NK-92 treated with Interleukin-12 subunit alpha and Interleukin-12 subunit beta, amount 100 ng/mL, for 24 hours (cell line): ENCODE data around the gene RGS6.
A peak's percentile ranks its signal among the peaks of the same experiment; 100 is the strongest.

Experiments used
- DNase-seq: peaks from one replicate; lab custom pipeline; 2025; lab: John Stamatoyannopoulos, UW

Gene RGS6

DNA sequence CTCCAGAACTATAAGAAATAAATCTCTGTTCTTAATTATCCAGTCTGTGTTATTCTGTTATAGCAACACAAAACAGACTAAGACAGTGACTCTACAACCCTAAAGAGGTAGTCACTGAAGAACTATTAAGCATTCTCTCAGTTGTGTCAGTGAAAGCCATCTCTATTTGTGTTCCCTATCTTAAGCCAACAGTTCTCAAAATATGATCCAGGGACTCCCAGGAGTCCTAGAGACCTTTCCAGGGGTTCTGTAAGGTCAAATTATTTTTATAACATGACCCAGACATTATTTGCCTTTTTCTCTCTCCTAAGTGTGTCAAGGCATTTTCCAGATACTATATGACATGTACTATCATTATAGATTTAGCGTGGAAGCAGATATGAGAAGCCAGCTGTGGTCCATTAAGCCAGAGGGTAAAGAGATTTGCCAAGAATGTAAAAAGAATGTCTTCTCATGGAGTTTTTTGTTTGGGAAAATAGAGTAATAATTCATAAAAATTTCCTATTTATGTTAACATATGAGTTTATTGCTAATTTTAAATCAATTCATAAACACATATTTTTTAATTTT is 315.8 kb downstream of the RGS6 start:
- no peak for DNase-seq

DNA sequence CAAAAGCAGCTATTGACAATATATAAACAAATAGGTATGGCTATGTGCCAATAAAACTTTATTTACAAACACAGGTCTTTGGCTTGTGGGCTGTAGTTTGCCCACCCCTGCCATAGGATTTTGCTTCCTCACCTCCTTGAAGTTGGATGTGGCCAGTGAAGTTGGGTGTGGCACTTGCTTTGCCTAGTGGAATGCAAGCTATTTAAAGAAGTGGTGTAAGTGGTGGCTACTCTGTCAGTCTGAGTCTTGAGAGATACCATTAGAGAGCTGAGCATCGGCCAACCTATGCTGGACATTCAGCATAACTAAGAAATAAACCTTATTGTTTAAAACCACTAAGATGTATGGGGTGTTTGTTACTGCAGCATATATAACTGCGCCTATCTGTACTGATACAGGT is 321.3 kb downstream of the RGS6 start:
- DNase-seq = no peak

DNA sequence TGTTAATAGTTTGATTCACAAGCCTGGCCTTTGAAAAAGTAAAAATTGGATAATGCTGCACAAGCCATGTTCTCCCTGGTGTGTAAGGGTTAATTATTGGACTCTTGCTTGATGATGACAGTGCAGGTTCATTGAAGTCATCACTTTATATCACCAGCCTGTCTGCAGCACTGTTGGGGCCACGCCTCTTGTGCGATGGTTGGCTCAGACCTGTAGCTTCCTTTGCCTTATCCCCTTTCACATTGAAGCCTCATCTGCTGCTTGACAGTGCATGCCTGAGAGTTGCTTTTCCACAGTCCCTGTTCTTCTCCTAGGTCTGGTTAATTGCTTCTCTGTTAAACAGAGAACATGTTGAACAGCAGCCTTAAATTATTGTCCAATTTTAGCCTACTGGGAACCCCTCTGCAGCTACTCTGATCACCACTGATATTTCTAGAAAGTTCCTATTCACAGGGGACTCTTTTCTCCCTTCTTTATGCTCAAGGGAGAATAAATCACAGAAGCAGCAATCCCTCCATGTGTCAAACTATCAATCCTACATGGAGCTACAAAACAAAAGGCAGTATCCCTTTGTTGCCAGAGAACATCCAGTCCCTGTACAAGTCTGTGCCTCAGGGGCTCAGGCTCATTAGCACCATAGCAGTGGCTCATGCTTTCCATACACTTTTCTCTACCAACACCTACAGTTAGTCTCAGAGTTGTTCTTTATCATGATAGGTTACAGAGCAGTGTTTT is 322.1 kb downstream of the RGS6 start:
- no peak for DNase-seq

DNA sequence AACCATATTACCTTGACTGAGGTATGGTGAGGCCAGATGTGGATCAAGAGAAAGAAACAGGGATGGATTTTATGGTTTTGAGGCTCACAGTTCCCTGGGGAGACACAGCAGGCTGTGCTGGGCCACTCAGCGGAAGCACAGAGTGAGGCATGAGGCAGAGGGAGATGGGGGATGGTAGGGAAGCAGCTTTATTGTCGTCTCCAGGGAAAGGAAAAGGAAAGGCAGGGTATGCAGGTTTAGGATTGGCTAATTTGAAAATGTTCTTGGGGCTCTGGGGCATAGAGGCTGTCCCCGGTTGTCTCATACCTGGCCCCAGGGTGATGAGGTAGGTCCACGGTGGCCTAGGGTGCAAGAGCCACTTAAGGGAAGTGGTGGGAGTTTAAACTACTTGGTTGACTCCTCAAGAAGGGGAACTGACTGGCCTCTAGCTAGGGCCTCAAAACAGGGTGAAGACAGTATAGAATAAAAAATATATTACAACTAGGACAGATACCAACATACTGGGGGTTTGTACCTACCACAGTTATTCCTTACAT is 322.8 kb downstream of the RGS6 start:
- no peak for DNase-seq

DNA sequence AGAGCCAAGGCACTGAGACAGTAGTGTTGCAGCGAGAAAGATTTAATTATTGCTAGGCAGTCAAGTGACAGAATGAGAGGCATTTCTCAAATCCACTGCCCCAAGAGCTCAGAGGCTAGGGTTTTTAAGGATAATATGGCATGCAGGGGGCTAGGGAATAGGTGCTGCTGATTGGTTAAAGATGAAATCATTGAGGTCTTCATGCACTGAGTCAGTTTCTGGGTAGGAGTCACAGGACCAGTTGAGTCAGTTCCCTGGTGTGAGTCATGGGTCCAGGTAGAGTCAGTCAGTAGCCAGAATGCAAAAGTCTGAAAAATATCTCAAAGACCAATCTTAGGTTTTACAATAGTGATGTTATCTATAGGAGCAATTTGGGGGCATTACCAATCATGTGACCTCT is 323.8 kb downstream of the RGS6 start:
- DNase-seq = peak; percentile 25

DNA sequence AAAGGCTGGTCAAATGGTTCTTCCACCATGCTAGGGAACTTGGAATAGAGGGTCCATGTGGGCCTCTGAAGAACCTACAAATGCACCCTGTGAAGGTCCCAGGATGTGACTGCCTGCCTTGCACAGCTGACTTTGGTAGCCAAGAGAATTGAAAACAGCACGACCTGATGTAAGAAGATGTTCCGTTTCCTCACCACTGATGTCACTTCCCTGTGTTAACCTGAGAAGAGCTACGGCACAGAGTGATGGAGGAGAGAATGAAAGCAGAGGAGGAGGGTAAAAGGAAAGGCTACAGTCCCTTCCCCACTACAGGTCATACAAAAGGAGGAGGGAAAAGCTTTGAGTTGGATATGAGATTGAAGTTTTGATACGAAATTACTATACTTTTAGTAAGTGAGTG is 328.8 kb downstream of the RGS6 start:
- DNase-seq = no peak

DNA sequence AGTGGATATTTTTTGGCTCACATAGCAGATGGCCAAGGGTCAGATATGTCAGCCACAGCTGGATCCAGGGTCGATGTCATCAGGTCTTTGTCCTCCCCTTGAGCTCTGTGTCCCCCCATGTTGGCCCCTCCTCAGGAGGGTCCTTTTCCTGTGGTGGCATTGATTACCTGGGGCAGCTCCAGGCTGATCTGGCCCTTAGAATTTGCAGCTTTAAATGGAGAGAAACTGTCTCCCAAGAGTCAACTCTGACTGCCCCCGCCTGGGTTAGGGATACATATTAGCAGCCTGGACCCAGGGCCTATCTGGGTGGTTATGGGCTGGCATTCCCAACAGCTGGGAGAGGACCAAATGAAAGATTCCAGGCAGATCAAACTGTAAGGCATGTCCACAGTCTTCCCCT is 330.5 kb downstream of the RGS6 start:
- no peak for DNase-seq

DNA sequence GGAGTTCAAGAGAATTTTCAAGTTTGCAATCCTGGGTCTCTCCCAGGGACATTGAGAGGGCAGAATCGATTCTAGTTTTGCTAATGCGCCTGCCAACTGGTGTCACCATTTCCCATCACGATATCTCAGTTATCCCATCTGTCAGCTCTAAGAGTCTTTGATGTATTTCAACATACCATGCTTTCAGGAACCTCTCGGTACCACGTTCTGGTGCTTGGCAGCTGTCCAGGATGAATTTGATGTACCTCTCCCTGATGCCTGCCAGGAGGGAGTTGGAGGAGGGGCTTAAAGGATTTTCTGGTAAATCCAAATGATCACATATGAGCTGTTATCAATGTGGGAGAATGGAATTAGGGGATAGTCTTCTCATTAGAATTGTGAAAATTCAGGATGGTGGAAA is 332.5 kb downstream of the RGS6 start:
- no peak for DNase-seq

DNA sequence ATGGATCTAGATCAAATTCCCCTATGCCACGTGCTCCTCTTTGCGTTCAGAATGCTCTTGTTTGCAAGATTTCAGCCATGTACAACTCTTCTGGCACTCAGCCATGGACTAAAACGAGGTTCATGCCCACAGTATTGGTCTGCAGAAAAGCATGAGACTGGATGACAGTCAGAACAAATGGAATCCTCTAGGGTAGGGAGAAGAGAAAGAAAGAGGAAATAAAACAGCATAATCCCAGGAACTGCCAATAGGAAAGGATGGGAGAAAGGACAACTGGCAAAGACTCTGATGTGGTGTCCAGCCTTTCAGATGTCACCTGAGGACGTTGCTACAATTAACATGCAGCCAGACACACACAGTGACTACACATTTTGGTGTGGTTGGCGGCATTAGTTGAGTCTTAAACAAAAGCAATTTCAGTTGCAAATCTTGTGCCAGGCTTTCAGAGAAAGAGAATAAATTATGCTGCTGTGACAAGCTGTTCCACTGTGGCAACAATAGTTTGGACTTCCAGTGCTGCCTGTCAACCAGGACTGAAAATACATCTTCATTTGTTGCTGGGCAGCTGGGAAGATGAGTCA is 338.0 kb downstream of the RGS6 start:
- no peak for DNase-seq

DNA sequence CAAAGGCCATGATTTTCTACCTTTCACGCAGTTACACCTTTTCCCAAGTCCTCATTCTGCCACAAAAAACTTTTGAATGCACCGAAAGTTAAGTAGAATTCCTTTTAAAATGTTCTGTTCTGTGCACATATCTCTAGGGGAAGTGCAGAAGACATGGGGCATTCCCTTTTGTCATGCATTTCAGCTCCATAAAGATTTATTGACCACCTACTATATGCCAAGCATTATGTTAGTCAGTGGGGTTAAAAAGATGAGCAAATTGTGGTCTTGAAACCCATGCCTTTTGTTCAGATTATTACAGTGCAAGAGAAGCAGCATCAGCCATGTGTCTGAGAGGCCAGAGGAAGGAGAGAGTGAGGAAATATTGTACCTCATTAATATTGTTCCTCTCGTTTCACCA is 338.5 kb downstream of the RGS6 start:
- DNase-seq = no peak

DNA sequence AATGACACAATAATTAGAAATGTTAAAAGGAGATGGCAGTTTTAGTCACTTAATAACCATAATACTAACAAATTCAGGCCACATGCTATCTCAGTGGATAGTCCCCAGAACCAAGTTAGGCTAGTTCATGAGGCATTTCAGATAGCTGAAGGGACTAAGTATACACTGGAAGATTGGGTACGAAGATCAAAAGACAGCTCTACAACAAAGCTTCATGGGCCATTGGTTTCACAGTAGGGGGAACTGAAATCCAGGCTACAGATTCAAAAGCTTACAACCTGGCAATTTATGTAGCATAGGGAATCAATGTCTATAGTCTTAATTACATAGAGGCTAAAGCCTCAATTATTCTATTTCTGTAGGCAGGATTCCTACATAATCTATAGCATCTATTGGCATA is 343.0 kb downstream of the RGS6 start:
- DNase-seq = no peak

DNA sequence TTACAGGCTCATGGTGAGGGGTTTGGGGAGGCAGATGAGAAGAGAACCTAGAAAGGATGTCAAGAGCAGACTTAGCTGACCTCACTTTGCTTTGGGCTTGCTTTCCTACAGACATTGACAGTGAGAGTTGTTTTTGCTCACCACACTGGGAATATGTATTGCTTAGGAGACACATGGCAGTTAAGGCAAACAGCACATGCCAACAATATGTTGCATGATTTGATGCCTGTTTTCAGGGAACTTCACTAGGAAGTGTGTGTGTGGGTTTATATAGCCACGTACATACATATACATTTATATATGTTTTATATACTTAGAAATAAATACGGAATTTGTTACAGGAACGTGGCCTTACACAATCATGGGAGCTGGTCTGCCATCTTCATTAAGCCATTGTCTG is 346.1 kb downstream of the RGS6 start:
- no peak for DNase-seq

DNA sequence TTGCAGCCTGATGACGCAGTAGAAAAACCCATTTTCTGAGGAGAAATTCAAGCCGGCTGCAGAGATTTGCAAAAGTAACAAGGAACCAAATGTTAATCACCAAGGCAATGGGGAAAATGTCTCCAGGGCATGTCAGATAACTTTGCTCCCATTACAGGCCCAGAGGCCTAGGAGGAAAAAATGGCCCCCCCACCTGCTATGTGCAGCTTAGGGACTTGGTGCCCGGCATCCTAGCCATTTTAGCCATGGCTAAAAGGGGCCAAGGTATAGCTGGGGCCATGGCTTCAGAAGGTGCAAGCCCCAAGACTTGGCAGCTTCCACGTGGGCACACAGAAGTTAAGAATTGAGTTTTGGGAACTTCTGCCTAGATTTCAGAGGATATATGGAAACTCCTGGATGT is 351.9 kb downstream of the RGS6 start:
- no peak for DNase-seq

DNA sequence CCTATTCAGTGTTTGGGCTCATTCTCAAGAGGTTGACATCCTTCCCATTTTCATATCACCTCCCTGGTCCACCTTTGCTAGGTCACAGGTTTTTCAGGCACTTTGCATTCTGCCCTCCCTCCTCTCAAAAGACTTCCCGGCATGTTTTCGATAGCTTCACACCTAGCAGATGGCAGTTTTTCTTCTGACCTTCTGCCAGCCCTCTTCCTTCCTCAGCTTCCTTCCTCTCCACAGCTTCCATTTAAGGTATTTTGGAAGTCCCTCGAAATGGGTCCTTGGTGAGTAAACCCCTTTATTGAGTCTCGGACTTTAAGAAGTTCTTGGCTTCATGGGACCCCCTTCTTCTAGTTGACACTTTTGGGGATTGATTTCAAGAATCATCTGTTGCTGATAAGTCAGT is 358.0 kb downstream of the RGS6 start:
- no peak for DNase-seq

DNA sequence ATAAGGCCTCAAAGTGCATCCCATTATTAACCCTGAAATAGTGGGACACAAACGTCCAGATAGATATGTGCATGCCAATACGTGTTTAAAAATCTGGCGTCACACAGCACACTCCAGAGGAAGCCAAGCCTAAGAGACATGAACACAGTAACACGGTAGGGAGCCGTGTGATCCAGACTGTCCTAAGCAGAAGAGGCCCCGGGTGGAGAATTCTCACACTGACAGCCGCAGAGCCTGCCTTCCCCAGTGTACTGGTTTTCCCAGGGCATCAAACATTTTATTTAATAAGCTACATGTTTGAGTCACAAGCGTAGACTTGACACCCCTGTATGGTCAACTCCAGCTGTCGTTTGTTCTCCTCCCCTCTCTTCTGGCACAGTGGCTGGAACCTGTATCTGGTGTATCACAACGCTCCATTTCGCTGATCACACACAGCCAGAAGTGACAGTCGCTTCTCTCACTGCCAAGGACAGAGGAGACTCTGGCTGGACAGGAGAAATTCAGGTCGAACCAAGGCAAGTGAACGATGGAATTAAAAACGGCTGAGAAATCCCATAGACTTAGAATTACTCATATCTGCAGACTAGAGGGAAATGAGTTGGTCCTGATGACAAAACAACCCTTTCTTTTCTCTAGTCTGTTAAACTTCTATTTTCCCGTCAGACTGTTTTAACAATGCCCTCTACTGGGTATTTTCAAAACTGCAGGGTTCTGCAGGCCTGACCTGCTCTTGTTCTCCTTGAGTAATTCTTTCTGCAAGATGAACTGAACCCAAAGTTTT is 359.9 kb downstream of the RGS6 start:
- no peak for DNase-seq

DNA sequence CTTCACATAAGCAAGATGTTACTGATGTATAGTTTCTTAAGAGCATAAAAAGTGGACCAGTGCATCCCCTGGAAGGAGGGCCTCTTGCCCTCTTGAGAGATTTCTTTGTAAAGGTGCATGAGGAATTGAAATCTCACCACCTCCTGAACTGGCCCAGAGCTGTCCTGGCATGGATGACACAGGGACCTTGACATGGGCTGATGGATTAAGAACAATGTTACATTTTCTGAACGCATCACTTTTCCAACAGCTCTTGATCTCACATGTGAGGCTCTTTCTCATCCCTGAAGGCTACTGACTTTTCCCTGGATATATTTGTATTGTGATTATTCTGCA is 360.4 kb downstream of the RGS6 start:
- DNase-seq = no peak

DNA sequence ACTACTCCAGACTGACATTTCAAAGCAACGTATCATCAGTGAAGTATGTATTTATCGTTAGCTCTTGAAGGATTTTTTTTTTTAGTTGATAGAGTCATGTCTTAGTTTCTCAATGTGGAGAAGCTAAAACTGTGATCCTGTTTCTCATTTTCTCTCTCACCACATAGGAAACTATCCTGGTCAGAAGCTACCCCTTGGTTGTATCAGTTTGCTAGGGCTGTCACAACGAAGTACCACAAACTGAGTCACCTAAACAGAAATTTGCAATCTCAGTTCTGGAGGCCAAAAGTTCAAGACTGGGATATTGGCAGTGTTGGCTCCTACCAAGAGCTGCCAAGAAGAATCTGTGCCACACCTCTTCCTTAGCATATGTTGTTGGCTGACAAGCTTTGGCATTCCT is 369.1 kb downstream of the RGS6 start:
- DNase-seq = no peak

DNA sequence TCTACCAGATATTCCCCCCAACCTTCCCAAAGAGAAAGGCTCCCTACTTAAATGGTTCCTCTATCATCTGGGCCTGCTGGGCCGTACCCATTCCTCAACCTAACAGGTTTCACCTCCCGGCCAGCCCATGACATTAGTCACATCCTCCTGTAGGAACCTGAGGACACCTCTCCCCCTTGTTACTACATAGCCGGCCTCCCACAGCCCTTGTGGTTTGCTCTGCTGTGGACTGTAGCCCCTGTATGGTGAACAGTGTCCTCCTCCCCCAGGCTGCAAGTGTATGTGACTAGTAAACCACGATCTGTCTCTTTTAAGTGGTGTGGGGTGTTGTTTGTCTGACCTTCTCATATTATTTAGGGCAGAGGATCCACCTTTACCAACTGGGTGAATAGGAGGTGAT is 371.7 kb downstream of the RGS6 start:
- DNase-seq = peak; percentile 77

DNA sequence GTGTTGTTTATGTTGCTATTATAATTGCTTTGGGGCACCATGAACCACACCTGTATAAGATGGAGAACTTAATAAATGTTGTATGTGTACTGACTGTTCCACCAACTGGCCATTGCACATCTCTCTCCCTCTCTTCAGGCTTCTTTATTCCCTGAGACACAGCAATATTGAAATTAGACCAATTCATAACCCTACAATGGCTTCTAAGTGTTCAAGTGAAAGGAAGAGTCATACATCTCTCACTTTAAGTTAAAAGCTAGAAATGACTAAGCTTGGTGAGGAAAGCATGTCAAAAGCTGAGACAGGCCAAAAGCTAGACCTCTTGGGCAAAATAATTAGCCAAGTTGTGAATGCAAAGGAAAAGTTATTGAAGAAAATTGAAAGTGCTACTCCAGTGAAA is 373.3 kb downstream of the RGS6 start:
- DNase-seq = no peak

DNA sequence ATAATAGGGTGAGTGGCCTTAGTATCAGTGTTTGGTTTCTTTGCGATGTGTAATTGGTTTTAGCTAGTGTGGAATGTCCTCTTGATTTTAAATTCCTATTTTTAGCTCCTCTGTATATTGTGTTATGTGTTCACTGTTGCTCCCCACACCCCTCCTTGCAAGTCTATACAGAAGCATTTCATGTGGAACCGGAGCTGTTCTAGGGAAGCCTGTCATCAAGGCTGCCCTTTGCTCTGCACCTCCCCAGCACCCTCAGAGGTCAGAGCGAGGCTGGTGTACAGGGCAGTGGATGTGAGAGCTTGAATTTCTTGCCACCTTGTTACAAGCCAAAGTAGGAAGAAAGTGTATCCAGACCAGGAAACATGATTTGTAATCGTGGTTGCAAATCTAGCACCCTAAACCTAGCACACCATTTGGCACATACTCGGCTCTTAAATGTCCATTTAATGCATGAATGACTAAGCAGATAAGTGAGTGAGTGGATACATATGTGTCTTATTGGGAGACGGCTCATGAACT is 376.8 kb downstream of the RGS6 start:
- DNase-seq = no peak

DNA sequence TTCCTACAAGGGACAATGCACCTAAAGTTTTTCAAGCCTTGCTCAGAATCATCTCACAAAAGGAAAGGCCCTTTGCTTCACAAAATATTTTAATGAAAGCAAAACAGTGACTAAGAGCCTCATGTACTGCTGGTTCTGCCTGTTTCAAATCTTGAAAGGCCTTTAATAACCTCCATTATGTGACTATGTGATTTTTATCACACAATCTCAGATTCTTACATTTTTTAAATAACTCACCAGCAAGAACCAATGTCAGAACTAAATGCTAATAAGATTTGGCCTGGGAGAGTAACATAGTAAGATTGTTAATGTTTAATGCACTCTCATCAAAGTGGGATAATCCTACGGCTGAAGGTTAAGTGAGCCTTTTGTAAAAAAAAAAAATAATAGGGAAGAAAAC is 378.9 kb downstream of the RGS6 start:
- DNase-seq = no peak

DNA sequence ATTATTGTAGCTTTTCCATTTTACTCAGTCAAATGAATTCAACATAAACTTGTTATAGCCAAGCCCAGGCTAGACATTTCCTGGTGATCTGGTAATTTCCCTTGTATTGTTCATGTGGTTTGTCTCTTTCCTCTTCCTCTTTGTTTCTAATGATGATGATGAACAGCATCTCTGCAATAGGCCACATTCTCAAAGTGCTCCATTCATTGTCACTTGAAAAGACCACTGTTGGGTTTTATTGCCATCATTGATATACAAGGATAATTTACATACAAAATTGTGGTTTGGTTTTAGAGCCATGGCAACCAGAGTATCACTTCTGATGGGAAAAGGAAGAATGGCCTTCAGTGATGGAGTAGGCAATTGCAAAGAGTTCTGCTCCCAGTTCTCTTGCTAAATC is 379.3 kb downstream of the RGS6 start:
- no peak for DNase-seq
